GM15510 (cell line): ENCODE data around the gene KCNJ6.

Experiments
- POLR2A ChIP-seq: IDR thresholded peaks from 3 replicates; pipeline ENCODE4 v1.6.1; 2011; ENCODE audit warnings: borderline replicate concordance; ENCODE audit not compliant: insufficient read length; ENCODE audit errors: extremely low read depth

KCNJ6 gene

DNA sequence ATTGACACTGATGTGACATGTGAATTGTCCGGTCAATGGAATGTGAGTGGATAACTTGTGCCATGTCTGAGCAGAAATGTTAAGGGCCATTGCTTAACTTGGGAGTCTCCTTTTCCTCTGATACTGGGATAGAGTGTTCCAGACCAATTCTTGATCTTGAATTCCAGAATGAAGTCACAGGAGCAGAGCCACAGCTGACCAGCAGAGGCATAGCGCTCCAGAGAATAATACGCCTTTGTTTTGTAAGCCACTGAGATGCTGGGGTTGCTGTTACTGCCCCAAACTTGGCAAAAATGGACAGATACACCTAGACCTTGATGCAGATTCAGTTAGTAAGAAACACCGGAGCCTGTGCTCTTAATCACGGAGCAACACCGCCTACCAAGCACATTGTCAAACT is 6.3 kb downstream of the KCNJ6 start:
- TF ChIP-seq POLR2A: no peak

DNA sequence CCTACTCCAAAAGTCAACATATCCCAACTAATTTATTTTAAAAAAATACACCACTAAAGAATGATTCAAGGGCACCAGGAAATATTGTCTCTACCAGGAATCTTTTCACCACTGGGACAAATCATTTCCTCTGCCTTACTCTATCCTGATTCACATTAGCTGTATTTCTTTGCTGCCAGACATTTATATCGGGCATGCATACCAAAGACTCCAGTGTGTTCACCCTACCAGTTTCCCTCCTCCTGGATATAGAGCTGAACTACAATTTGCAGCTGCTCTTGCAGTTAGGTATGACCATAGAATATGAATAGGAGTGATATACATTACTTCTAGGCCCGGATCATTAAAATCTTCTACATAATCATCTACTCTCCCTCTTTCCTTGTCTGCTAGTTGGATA is 7.6 kb downstream of the KCNJ6 start:
- no peak for TF ChIP-seq POLR2A

DNA sequence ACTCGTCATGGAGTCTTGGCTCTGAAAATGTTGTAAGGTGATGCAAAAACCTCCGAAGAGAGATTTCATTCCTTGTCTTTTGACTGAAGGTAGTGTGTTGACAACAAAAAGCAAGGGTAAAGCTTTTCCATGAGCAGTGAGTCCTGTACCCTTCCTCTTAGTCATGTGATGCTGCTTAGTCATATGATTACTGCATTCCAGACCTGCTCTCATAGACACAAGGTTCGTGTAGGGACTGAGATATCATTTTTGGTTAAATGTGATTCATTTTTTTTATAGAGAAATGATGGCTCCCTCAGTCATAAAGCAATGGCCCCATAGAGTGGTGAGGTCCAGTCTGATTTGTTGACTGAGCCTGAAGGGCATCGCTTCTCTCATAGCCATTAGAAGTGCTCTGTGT is 9.2 kb downstream of the KCNJ6 start:
- no peak for TF ChIP-seq POLR2A

DNA sequence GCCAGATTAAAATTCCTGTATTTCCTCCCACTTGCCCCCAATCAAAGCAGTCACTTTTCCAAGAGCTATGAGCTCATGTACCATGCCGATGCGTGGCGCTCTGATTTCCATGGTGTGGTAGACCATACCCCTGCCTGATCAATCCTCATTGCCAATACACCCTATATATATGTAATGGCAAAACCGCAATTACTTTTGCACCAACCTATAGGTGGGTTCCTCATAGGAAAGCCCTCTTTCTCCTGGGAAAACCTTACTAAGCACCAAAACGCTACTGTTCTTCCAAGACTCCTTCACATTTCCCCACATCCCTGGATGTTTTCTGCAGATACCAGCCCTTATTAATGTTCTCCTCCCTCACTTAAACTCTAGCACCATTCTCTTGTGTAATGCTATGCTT is 11.0 kb downstream of the KCNJ6 start:
- no peak for TF ChIP-seq POLR2A

DNA sequence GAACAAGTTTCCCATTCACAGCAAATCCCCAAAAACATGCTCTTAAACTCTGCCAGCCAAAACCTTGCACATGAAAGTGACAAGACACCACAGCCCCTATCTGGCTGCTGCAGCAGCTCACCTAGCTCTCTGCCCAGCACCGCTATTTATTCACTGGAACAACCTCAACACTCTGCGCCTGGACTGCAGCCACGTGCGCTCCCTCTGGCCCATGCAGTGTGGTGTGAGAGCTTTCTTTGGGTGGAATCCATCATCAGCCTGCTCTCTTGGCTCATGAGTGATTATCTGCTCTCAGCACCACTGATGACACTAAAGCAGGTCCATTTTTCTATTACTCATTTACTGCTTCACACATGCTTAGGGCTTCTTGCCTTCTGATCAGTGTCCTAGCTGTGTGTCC is 11.4 kb downstream of the KCNJ6 start:
- no peak for TF ChIP-seq POLR2A

DNA sequence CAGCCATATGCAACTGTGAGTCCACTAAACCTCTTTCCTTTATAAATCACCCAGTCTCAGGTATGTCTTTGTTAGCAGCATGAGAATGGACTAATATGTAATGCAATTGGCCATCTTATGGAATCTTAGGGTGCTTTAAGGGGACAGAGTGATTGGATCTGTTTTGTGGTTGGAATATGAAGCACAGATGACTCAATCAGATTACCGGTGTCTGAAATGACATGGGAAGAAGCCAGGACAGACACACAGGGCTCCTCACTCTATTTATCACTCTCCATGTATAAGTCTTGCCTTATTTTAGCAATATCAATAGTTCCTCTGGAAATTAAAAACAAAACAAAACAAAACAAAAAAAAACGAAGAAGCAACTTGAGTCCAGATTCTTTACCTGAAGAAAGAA is 12.9 kb downstream of the KCNJ6 start:
- no peak for TF ChIP-seq POLR2A

DNA sequence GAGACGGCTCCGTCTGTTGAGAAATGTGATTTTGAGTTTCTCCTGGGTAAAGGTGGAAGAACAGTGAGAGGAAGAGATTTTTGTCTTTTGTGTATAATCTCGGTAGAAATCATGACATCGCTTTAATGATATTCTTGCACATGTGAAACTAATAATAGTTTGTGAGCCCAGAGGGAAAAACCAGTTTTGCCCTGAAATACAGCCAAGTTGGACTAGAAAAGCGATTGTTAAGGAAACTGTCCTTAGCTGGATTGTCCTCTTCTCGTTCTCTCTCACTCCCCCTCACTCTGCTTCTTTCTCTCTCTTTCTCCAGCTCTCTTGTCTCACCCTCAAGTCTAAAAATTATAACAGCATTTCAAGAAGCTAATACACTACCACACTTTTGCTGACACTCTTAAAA is 17.1 kb downstream of the KCNJ6 start:
- no peak for TF ChIP-seq POLR2A

DNA sequence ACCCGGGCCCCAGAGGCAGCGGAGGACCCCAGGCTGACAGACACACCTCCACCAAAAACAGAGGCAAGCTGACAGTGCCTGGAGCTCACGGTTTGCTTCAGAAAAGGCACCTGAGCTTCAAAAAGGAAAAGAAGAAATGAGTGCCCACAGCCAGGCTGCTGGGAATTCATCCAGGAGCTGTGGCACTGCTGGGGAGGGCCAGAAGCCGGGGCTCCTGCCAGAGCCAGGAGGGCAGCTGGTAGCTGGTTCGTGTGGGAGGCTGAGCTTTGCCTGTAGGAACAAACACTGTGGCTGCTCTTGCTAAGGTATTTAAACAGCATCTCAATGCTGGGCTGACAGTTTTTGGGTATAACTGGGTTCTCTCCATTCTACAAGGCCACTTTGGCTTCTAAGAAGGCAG is 19.5 kb downstream of the KCNJ6 start:
- TF ChIP-seq POLR2A: no peak

DNA sequence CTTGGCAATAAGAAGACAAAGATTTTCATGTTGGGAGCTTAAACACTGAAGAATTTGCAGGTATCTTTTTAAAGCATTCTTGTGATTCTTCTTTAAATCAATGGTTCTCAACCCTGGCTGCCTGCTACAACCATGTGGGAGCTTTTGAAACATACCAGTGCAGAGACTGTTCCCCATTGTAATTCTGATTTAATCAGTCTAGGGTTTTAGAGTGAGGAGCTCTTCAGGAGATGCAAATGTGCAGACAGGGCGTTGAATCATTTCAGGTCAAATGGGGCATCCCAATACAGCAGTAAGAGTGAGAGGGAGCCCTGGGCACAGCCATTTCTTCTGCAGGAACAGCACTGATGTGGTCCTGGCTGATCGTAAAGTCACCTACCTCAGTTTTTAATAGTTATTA is 24.3 kb downstream of the KCNJ6 start:
- TF ChIP-seq POLR2A: no peak

DNA sequence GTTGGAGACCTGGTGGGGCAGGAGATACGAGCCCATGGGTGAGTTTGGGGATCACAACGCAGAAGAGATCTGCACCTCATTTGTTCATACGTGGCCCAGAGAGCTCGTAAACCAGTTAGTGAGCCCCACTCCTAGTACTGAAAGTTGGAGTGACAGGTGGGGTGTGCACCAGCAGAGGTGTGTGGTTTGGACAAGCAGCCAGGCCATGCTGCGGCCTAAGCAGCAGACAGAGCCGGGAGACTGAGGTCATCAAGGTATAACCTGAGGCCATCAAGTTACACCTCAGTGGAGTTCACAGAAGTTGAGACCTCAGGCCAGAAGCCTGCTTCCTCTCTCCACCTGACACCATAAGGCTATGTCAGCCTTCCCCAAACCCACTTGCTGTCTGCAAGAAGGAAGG is 27.6 kb downstream of the KCNJ6 start:
- no peak for TF ChIP-seq POLR2A

DNA sequence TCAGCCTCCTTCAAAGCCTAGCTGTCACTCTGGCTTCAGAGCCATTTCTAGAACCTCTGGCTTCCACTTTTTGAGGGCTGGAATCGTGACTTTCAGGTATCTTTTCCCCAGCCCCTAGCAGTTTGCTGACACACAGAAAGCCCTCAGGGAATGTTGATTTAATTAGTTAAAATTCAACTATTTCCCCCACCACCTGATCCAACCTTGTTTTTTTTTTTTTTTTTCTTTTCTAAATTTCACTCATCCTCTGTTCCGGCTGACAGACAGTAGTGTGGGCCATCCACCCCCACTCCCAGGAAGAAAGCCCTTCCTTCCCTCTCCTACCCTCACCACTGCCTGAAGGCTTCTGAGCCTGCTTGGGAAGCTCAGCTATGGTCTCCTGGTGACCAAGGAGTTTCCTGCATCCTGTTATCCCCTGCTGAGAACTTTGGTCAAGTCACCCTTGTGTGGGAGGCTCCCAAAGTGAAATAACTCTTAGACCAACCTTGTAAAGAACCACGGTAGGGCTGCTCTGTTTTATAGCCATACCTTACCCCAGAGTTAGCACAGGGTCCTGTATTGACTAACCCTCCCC is 29.4 kb downstream of the KCNJ6 start:
- no peak for TF ChIP-seq POLR2A

DNA sequence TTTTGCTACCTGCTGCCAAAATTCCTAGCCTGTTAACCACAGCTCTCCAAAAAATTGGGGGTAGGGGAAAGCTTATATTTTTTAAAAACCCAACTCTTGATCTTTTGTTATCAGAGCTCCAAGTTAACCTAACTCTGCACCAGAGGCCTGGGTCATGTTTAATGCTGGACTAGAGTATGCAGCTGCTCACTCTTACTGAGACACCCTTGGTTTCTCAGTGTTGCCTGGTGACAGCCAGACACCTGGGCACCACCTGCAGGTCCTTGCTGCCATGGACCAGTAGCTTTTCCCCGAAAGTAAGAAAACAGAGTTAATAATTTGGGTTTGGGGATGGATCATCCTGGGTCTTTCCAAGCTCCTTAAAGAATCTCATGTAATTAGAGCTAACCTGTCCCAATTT is 30.1 kb downstream of the KCNJ6 start:
- no peak for TF ChIP-seq POLR2A

DNA sequence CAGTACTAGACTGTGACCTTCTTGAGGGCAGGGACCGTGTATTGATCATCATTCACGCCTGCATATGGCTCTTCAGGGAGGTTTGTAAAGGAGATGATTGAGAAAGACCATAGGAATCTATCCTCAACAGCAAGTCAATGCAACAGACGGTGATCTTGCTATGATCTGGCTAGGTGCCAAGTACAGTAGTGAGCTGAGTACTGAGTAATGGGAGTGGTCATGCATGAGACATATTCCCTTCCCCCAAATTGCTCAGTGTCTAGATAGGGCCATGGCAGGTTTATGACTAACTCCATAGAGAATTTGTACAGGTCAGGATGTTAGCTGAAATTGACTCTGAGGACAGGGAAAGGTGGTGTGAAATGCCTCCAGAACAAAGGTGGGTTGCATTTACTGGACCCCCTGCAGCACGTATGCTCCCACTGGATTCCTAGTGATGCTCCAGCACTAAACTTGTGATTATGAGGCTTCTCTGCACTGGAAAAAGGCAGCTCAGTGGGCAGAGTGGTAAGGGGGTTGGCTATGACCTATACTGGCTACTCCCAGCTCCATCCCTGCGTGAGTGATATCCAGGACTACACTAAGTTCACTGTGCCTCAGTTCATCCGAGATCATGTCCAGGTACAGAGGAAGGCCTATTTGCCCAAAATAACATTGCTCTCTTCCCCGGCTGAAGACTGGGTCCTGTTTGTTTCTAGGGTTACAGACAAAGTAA is 37.2 kb downstream of the KCNJ6 start:
- TF ChIP-seq POLR2A: no peak

DNA sequence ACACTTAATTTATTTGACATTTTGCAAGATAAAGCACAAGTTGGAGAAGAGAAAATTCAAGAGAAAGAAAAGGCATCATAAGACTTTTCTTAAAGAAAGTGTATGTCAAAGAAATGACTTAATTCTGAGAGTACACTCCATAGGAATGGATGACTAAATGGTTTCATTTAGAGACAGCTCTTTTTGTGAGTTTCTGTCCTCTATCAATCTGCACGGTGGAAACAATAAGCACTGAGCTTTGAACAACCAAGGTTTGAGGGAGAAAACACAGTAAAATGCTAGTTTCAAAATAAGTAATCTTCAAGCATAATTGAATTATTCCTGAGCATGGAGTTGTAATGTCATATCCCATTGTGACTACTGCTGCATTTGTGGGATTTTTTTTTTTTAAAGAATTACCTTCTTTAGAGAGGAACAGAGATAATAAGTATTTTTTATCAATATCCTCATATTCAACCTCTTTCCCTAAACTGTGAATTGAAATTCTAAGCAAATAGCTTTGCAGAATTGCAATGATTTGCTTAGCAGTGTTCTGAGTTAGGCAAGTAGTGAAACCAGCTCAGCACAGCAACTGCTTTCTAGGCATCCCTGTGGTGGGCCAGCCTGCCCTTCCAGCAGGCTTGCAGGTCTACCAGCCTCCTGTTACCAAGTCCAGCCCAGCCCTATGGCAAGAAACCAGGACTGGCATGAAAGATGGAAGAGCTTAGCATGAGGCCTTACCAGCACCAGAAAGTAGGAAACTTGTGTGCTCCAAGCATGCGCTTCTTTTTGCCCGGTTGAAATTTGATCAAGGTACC is 38.2 kb downstream of the KCNJ6 start:
- TF ChIP-seq POLR2A: no peak

DNA sequence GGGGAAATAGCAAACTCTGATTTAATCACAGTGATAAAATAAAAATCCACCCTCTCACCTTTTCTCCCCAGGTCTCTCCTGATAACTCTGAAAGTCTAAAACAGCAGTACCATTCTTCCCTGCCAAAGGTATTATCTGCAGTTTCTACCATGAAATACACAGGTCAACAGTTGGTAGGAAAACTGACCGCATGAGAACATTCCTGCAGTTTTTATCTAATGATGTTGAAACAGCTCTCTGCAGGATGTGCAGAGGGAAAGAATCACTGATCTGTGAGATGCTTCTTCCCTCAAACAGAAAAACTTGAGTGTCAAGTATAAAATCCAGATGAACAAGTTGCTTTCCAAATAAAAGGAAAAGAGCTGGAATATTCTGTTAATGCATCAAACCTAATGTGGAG is 39.1 kb downstream of the KCNJ6 start:
- no peak for TF ChIP-seq POLR2A

DNA sequence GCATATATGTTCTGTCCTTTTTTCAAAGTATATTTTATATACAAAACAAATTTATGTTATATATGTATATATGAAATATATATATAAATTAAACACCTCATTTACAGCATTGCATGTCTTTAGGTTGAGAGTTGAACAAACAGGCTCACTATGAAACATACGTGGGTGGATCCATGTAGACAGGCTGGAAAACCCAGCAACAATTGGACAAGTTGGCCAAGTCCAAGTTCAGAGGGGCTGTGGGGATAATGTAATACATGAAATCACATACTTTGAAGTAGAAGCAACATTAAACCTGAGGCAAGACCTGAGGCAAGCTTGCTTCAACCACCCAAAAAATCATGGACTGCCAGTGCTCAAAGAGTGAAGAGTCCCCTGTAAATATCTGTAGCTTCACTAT is 39.7 kb downstream of the KCNJ6 start:
- TF ChIP-seq POLR2A: no peak
